Fibroblast of skin of right biceps (primary cell): ENCODE data around the gene ZNF654.
"Not testable (repeated sequence)": the region's sequence is repeated elsewhere in the genome, so short reads cannot be mapped to it uniquely, and the experiment has no call there.

Source experiments
- DNase-seq: peaks from one replicate; pipeline ENCODE4 v3.0.0-alpha.2; 2013

ZNF654 gene

DNA sequence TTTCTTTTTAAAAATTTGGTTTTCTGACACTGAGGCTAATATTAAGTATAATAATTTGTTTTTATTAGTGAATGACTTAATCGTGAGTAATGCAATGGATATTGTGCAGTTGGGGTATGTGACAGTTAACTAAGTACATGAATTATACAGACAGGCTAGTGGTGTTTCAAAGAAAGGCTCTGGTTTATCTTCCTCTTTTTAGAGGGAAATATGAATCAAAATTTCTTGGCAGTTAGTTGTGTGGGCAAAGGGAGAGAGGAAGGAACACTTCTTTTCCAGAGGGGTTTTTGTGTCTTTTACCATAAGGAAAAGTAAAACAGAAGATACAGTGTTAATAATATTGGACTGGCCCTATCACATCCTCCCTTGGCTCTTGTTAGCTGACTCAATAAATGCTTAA is 2.7 kb downstream of the ZNF654 start:
- no peak for DNase-seq

DNA sequence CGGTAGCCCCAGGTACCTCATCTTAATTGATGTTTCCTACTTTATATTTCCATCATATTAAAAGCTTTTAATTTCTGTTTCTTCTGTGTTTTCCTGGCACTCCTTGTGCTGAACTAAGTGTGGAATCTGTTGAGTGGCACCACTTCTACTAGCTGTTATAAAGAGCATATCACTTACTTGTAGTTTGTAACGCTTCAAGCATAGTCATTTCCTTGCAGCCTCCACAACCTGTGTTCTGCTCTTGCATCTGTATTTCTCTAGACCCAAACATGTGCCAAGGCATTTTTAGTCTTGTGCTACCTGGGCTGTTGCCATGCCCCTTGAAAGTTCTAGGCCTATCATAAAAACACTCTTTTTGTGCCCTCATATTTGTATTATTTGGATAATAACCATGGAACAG is 16.0 kb downstream of the ZNF654 start:
- DNase-seq = no peak

DNA sequence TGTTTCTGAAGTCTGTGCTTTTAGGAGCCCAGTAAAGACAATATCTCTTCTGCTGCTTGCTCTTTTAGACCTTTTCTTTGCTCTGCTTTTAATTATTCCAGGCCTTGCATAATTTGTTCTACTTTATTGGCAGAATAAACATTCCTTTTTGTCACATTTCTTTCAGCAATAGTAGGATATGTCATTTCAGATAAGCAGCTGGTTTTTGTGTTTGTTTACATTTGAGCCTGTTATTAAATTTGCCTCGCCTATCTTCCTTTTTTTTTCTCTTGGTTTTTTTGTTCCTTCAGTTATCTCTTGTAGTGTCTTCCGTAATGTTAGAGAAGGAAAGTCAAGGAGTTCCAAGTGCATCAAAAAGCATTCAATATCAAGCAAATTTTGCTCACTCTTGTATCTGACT is 16.4 kb downstream of the ZNF654 start:
- DNase-seq = no peak

DNA sequence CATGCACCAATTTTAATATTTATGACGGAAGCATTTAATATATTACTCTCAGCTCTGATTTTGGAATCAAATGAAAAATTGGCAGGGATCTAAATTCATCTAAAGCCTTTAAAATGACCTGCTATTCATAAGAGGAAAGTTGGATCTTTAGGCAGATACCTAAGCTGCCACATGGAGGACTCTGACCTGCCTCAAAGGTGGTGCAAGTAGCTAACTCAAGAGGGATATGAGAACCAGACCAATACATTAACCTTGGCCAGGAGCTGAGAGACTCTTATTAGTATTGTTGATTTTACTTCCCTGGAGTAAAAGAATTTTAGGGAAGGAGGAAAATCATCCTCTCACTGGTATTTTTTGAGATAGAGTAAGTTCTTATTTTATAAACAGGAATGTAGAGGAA is 17.7 kb downstream of the ZNF654 start:
- no peak for DNase-seq

DNA sequence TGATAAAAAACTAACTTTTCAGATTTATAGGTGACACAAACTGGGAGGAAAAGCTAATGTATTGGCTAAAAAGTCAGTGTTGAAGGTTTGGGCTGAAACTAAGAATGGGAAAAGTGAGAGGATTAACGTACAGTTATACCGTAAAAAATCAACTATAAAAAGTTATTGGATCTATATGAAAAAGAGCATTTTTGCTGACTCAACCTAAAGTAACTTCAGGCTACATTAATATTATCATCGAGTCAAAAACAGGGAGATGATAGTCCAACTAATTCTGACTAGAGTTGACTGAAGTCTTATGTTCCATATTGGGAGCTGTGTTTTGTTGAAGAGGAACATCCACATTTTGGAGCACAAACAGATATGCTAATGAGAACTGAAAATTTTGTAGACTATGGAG is 19.9 kb downstream of the ZNF654 start:
- no peak for DNase-seq

DNA sequence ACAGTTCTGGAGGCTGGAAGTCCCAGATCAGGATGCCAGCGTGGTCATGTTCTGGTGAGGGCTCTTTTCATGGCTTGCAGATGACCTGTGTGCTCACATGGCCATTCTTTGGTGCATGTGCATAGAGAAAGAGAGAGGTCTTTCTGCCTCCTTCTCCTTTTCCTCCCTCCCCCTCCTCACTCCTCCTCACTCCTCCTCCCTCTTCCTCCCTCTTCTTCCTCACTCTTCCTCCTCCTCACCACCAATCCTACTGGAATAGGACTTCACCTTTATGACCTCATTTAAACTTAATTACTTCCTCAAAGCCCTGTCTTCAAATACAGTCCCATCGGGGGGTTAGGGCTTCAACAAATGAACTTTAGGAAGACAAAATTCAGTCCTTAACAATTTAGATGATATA is 23.8 kb downstream of the ZNF654 start:
- DNase-seq = no peak

DNA sequence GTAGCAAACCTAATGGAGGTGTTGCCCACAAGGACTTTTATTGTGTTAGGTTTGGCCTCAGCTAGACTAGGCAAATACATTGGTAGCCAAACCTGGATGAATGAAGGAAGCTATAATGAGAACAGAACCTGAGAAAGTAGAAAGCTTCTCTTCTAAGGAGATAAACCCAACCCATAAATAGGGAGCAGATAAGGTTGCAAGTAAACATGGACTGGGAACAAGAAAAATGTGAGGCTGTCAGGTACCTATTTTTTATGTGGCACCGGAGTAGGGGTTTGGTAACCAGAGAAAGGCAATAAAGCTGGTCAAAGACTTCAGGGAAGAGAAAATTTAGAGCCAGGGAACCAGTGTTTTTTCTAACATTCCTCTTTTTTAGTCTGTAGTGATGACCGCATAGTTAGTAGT is 25.0 kb downstream of the ZNF654 start:
- DNase-seq = no peak

DNA sequence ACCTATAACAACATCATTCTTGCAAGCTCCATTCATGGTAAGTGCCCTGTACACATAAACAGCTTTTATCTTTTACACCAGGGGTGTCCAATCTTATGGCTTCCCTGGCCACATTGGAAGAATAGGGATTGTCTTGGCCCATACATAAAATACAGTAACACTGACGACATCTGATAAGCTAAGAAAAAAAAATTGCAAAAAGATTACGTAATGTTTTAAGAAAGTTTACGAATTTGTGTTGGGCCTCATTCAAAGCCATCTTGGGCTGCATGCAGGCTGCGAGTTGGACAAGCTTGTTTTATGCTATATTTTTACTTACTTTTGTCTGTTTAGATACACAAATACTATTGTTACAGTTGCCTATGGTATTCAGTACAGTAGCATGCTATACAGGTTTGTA is 31.6 kb downstream of the ZNF654 start:
- no peak for DNase-seq

DNA sequence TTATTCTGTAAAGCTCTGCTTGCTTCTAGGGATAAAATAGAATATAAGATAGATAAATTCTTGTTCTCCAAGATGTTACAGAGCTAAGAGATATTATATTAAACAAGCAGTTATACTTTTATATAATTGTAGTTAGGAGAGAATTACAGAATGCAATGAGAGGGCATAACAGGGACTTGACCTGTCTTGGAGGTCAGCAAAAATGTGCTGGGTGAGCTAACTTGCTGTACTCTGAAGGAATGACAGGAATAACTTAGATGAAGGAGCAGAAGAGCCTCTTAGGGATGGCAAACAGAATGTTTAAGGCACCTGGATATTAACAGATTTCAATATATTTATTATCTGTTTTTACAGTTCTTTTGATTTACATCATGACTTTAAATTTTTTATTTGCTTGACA is 33.2 kb downstream of the ZNF654 start:
- DNase-seq = no peak

DNA sequence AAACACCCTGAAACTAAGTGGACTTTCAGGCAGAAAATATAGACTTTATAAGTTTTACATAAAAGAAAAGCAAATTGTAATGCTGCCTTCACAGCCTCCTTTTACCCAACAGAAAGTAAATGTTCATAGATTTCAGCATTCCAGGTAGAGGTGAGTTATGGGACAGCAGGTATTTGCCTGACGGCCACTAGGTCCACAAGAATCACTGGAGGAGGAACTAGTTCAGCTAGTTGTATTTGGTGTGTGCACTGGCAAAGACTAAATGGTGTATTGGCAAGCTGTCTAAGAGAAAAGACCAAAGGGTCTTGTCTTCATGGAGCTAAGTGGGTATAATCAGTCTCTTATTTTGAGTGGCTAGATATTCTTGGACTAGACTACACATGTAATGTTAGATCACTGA is 34.2 kb downstream of the ZNF654 start:
- DNase-seq = no peak

DNA sequence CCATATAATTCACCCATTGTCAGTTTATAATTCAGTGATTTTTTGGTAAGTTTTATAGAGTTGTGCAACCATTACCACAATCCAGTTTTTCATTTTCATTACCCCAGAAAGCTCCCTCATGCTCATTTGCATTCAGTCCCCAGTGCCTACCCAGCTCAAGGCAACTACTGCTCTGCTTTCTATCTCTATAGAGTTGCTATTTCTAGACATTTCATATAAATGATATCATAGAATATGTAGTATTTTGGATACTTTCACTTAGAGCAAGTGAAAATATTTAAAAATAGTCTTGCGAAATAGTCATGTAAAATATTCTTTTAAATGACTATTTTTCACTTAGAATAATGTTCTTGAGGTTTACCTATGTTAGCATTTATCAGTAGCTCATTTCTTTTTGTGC is 42.1 kb downstream of the ZNF654 start:
- DNase-seq = peak; percentile 2

DNA sequence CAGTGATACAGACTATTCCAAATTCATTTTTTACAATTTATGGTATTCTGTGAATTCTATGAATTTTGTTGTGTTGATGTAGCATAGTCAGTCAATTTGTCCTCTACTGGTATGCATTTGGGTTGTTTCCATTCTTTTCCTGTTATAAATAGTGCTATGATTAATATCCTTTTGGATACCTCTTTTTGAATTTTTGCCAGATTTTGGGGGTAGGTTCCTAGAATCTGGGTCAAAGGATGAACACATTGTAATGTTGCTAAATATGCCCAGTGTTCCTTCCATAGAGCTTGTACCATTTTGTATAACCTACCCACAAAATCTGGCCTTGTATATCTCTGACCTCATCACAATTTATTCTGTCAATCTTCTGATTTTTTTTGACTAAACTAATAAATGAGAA is 46.3 kb downstream of the ZNF654 start:
- DNase-seq = peak; percentile 55

DNA sequence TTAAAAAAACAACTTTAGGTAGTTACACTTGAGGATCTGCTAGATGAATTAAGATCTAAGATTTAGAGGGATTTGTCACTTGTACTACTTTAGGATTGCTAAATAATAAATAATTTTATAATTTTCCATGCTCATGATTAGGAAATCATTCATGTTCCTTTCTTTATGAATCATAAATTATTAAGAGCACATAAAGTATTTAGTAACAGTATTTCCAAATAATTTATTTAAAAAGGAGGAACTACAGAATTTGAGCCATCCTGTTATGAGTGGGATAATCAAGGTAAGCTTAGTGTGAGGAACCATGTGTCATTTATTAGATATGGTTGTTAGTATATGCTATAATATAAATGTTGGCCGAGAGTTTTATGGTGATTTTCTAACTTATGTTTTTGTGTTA is 53.2 kb downstream of the ZNF654 start:
- DNase-seq = no peak

DNA sequence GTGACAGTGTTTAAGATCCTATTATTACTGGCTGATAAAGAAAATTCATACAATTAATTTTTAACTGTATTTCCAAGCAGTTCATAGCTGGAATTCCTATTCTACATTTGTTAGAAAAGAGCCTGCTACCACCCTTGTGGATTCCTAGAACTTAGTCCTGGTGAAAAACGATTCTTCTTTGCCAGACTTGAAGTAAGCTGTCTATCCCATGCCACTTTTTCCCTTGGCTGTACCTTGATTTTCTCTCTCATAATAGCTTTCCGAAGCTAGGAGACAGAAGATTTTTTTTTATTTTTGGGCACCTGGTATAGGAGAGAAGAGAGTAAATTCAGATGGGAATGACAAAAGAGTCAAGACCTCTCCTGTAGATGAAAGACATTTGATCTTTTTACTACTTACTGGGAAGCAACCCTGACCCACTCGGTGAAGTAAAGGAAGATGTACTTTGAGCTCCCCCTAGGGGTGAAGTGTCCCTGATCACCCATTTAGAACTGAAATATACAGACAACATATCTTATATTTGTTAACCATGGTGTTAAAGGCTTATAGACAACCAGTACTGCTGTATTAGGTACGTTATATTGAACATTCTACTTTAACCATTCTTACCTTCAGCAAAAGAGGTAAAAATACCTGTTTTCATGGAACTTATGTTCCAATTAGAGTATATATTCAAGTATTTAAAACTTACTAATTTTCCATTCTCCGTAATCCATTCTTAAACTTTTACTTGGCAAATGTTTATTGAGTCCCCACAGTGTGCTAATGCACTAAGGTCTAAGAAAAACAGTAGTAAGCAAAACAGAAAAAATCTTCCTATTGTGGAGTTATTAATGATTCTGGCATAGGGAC is 54.5 kb downstream of the ZNF654 start:
- peak; percentile 63 for DNase-seq

DNA sequence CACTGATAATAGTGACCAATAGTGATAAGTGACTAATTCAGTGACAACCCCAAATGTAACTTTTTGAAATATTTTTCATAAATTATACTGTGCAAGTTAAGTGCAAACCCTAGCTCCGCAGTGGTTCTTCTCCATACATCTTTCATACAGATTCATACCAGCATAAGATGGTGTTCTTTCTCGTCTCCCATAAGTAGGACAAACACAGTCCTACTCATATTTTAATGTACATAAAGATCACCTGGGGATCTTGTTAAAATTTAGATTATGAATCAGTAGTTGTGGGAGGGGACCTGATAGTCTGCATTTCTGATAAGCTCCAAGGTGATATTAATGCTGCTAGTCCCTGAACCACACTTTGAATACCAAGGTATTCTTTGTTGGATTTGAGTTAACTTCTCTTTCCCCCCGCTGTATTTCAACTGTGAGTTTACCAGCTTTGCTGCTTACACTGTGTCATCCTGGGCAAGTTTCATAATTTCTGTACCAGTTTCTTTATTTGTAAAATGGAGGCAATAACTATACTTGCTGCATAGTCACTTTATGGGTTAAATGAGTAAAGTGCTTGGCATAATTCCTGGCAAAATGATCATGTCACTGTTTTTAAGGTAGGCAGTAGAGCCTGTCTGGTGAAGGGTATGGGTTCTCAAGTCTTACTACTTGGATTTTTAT is 56.0 kb downstream of the ZNF654 start:
- no peak for DNase-seq

DNA sequence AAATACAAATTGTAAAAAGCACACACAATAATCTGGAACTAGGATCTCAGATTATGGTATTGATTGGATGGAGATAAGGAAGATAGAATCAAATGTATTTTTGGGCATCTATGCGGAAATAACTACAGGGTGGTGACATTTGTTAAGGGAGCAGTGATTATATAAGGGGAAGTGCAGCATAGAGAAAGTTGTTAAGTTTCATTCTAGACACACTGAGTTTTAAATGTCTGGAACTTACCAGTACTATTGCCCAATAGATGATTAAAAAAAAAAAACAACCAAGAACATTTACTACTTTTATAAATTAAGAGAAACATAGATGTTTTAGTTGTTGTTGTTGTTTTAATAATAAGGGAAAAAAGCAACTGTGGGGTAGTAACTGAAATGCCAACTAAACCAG is 58.6 kb downstream of the ZNF654 start:
- DNase-seq = no peak

DNA sequence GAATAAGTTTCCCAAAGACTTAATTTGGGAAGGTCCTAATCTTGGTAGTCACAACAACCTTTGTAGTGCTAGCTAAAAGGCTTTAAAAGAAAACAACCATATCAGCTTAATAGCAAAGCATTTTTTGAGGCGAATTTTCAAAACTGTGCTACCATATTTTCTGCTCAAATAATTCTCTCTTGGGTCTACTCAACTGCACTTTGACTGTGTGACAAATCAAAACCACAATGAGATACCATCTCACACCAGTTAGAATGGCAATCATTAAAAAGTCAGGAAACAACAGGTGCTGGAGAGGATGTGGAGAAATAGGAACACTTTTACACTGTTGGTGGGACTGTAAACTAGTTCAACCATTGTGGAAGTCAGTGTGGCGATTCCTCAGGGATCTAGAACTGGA is 59.5 kb downstream of the ZNF654 start:
- not testable (repeated sequence) for DNase-seq

DNA sequence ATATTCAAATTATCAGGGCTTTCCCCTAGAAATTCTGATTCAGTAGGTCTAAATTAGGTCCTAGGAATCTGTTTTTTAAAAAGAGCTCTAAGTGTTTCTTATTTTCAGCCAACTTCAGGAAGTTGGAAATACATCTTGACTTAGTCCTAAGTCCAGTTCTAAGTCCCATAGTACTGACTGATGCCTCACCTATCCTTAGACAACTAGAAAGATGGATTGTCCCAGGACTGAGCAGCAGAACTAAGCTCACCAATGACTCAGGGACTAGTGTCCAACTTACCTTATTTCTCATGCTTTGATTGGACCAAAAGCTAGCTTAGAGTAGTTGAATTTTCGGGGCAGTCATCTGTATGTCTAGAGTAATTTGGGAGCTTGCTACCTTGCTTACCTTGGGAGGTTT is 64.5 kb downstream of the ZNF654 start:
- DNase-seq = no peak

DNA sequence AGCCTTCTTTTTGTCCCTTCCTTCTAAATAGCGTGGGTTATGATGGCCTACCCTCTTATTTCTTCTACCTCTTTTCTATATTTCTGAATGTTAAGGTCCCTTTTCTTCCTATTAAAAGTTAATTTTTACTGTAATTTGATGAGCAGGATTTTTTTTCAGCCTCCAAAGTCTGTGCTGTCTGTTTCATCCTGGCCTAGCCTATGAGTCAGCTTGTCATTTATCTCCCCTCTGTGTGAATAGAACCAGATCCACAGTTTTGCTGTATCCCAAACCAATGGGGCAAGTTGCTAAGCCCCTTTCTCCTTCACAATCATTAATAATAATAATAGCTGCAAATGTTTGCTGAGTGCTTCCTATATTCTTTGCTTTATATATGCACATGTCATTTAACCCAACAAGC is 72.6 kb downstream of the ZNF654 start:
- no peak for DNase-seq

DNA sequence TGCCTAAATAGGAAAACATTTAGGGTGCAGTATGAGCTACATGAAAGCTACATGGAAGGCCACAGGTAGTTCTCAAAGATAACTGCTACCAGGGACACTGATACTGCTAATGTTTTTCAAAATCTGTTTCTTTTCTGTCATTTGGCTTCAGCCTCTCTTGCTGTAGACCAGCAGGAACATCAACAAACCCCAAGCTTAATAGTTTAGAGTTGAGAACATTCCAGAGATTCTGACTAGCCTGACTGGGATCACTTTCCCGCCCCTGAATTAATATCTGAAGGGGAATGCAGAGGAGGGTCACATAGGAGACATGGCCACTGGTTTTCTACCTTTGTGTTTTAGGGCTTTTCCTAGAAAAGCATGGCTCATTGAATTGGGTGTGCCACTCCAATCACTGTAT is 73.8 kb downstream of the ZNF654 start:
- DNase-seq = peak; percentile 17

DNA sequence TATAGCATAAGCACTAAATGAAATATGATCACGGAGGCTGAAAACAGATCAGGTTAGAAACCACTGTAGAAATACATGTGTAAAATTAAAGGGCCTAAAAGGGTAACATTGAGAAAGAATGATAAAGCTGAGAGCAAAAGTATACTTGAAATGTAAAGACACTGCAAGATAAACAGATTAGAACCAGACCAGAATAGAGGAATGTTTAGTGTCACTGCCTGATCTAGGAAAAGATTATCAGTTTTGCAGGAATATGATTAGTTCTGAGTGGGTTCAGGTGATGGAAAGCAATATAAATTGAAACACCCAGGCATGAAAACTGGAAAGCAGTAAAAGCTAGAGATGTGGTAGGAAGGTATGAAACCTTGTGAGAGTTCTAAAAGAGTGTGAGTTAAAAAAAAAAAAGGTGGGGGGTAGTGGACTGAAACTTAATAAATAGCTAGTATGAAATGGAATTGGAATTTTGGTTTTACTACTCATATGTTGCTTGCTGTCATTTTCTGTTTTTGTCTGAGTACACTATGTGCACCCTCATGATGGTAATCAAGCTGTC is 74.7 kb downstream of the ZNF654 start:
- no peak for DNase-seq

DNA sequence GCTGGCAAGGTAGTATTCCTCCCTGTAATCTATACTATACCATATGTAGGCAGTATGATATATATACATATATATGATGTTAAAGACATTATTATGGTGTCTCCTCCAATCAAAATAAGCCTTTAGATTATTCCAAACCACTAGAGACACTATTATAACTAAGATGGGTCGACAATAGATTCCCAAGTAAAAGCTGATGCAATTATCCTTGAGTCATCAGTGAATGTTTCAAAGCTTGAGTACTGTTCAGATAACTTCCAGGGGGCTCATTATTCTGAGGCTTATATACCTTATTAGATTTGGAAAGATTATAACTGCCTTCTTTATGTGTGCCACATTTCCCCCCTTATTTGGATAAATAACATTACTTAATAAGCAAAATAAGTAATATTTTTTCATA is 78.8 kb downstream of the ZNF654 start:
- DNase-seq = peak; percentile 70

DNA sequence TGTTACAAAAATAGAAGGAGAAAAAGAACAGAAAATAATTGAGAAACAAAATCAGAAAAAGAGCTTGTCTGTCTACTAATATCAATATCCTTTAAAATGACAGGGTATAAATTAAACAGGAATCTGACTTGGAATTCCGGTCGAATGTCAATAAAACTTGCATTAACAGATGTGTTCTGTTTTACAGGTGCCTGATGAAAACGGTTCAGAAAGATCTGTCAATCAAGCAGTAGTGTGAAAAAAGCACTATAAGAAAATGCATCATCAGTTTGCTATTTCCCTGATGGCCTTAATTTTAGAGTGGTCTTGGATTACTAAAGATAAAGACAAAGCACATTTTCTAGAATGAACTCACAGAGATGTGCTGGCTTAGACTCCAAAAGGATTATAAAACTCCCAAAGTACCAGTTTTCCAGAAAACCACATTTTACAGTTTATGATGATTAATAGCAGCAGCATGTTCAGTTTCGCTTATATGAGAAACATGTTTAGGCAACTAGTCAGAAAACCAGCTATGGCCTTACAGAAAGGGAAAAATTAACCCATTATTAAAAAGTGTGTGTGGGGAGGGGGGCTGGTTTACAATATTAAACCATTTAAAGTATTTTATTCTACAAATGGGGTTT is 82.5 kb downstream of the ZNF654 start:
- peak; percentile 92 for DNase-seq

DNA sequence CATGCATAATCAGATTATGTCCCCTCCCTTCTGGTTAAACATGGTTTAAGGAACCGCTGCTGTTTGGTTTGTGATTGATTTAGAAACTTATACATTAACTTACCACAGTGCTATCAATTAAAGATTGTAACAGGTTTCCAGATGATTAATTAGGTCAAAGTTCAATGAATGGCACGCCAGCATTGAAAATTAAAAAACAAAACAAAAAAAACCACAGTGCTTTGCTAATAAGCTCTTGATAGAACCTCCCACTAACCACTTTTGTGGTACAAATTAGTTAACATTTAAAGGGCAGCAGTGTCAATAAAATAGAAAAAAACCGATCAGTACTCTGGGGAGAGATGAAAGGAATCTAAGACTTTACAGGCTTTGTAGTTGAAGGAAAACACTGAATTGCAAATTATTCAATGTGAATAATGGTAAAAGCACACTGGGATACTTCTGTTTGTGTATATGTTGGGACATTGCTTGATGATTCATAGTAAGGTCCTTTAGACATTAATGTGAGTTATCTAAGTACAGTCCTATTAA is 83.1 kb downstream of the ZNF654 start:
- DNase-seq = peak; percentile 56
